HG02763 (cell line): ENCODE results near the gene FOXS1.
"Not testable (repeated sequence)": the region's sequence is repeated elsewhere in the genome, so short reads cannot be mapped to it uniquely, and the experiment has no call there.

Experiments
- ATAC-seq: cut with Tn5 transposase; IDR thresholded peaks from one replicate; pipeline ENCODE4 v1.9.1; 2021; ENCODE audit warnings: mild to moderate bottlenecking, moderate library complexity; ENCODE audit not compliant: unreplicated experiment

FOXS1 gene

DNA sequence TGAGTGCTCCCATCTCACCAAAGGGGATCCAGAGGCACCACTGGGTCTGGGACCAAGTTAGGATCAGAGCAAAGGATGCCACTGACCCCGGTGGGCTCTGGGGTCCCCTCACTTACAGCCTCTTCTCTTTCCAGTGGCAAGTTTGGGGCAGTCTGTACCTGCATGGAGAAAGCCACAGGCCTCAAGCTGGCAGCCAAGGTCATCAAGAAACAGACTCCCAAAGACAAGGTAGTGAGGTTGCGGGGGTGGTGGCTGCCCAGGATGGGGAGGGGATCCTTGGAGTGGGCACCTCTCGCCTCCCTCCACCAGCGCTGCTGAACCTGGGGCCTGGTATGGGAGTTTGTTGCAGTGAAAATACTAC is 21.3 kb downstream of the FOXS1 start:
- ATAC-seq = no peak

DNA sequence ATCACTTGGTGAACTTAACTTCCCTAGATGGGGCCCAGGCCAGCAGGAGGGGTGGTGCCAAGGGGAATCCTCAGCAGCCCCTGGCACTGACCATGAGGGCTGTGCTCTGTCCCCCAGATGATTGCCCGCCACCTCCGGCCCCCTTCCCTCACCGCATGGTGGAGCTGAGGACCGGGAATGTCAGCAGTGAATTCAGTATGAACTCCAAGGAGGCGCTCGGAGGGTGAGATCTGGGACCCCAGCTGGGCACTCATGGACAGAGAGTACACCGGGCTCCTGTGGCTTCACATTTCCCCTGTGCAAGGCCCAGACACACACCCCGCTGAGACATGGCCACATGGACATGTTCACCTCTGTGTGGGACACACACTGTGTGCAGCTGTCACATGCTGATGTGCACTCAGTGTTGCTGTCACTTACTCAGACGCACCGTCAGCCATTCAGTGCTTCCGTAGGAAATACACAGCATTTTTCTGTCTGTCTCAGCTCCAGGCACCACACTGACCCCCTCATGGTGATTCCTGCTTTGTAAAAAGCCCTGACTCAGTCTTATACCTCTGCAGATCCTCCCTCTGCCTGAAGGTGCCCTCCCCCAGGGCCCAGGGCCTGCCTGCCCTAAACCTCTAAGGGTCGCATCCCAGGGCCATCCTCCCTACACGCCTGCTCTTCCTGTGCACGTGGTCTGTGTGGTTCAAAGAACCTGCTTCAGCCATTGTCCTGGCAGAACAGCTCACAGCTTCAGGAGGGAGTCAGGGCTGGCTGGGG is 21.9 kb downstream of the FOXS1 start:
- ATAC-seq = no peak

DNA sequence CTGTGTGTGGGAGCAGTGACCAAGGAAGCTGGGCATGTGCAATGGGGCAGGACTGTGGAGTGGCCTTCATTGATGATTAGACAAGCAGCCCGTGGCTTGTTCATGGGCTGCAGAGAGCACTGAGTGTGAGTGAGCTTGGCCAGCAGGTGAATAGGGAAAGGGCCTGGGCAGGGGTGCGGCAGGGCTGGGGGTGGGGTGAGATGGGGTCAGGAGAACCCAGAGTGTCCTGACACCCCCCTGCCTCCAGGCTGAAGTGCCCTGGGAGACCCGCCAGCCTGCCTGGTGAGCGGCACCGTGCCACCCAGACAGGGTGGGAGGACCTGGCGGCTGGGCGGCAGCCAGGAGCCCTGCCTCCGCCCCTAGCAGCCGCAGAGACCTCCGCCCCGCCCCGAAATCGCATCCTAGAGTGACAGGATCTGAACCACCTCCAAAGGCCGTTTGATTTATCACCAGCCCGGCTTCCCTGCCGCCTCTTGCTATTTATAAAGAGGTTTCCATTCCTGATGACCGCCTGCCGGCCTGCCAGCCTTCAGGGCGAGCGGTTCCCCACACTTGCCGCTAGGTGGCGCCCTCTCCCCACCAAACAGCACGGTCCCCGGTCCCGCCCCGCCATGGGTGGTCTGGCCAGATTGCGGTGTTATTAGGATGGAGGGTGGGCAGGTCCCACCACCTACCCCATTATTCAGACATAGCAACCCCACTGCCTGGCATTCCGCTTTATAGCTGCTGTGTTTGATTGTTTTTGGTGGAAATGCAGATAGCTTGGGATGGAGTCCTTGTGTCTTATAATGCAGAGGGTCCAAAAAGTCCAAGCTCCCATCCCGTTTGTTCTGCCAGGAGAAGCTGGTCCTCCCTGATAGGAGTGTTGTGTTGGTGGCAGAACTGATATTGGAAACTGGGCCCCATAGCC is 22.7 kb downstream of the FOXS1 start:
- ATAC-seq = peak; percentile 61

DNA sequence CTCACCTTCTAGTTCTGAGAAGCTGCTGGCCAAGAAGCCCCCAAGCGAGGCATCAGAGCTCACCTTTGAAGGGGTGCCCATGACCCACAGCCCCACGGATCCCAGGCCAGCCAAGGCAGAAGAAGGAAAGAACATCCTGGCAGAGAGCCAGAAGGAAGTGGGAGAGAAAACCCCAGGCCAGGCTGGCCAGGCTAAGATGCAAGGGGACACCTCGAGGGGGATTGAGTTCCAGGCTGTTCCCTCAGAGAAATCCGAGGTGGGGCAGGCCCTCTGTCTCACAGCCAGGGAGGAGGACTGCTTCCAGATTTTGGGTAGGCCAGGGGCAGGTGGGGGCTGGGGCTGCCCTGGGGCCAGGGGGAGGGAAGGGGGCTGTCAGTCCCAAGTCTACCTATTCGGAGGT is 24.0 kb downstream of the FOXS1 start:
- no peak for ATAC-seq

DNA sequence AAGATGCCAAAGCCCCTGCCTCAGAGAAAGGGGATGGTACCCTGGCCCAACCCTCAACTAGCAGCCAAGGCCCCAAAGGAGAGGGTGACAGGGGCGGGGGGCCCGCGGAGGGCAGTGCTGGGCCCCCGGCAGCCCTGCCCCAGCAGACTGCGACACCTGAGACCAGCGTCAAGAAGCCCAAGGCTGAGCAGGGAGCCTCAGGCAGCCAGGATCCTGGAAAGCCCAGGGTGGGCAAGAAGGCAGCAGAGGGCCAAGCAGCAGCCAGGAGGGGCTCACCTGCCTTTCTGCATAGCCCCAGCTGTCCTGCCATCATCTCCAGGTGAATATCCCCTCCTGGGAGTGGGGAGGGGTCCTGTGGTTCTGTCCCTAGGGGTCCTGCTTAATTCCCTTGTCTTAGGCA is 25.2 kb downstream of the FOXS1 start:
- ATAC-seq = no peak

DNA sequence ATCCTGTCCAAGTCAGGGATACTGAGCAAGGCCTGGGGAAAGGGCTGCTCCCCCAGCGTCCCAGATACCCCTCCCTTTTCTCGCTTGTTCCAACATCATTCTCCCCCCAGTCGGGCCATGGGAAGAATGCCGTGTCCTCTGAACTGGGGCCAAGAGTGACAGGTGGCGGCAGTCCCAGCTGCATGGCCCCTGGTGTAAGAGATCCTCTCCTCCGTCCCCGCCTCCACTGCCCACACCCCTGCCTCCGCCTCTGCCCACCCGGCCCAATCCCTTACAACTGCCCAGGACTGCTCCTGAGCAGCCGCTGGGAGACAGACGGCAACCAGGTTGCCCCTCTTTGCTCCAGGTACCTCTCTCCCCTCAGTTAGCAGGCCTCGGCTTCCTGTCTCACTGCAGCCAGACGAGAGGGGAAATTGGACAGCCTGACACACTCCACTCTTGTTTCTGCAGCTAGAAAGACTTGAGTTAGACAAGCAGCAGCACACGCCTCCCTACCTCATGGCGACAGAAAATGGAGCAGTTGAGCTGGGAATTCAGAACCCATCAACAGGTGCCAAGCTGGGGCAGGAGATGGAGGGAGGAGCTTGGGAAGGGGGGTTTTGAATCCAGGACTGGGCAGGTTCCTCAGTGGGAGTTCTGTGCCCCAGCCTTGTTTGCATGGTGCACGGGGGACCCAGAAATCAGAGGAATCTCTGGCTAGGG is 26.2 kb downstream of the FOXS1 start, which contains the start of gene MYLK2:
Gene MYLK2, plus strand, starts transcription at position 274 of the 702 bp plus-strand sequence. Its CDS starts 225 bp downstream, at position 499.
- no peak for ATAC-seq

DNA sequence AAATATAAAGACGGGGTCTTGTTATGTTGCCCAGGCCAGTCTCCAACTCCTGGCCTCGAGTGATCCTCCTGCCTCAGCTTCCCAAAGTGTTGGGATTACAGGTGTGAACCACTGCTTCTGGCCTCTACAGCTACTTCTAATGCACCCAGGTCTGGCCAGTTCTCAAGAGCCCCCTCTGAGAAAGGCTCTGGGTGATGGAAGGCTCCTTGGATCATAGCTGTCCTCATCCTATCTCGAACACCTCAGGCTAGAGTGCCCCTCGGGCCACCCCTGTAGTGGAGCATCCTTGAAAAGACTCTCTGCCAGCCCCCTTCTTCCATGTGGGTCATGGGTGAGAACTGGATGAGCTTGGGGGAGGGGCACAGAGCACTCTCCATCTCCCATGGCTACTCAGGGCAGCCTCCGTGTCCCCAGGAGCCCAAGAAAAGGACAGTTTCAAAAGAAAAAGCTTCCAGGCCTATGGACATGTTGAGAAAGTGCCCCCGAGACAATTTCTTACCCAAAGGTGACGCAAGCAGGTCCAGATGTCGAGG is 27.0 kb downstream of the FOXS1 start:
- ATAC-seq = no peak

DNA sequence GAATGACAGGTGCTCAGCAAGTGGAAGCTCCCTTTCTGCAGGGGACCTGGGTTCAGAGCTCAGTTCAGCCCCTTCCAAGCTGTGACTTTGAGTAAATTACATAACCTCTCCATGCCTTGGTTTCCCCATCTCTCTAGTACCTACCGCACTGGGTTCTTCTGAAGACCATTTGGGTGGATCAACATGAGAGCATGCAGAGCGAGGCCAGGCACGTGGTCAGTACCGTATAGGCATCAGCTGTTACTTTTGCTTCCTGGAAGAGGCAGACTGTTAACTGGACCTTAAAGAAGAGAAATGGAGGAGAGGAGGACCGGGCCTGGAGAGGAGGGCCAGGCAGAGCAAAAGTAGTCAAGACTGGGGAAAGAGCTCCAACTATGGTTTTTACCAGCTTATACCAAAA is 27.9 kb downstream of the FOXS1 start:
- no peak for ATAC-seq

DNA sequence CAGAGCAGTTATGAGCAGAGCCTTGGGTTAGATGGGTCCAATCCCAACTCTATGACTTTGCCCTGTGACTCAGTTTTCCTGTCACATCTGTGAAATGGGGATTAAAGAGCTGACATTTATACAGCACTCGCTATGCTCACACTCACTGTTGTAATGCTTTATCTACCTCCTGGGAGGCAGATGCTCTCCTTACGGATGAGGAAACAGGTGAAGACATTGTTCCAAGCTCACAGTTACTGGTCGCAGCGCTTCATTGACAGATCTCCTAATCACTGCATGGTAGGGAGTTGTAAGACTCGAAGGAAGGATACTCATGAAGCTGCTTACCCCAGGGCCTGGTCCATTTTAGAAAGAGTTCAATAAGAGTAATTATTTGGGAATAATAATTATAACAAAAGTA is 29.2 kb downstream of the FOXS1 start:
- ATAC-seq = no peak

DNA sequence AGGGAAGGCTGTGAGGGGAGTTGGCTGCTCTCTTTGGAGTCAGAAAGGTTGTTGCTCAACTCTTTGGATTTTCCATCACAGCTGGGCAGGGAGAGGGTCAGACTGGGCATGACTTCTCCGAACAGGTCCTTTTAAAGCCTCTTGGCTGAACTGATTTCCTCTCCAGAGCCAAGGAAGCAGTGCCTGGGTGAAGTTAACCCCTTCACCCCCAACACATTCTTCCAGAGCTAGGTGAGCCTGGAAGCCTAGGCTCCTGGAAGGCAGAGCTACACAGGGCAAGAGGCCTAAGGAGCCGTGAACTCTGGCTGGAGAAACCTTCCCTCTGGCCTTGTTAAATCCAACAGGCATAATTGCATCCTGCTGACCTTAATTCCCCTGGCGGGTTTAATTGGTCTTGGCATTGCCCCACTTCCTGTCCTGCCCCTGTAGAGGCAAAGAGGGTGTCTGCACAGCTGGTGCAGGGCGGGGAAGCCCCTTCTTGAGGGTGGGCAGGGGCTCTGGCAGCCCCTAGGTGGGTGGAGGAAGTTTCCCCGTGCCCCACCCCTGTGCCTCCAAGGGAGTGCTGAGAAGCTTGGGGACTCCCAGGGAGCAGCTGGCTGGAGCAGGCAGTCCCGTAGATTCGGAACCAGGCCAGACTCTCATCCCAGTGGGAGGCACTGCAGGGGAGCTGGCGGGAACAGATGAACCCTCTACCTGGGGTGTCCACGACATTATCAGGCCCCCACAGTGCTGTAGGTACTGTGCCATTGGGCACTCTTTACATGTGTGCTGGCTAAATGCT is 29.8 kb downstream of the FOXS1 start:
- no peak for ATAC-seq

DNA sequence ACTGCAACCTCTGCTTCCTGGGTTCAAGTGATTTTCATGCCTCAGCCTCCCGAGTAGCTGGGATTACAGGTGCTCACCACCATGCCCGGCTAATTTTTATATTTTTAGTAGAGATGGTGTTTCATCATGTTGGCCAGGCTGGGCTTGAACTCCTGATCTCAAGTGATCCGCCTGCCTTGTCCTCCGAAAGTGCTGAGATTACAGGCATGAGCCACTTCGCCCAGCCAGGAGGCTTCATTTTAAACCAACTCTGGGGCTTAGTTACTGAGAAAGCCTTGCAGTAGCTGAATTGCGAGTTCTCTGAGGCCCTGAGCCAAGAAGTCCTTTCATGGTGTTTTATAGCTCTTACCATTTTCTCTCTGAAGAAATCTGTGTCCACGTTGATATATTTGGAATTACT is 31.3 kb downstream of the FOXS1 start:
- not testable (repeated sequence) for ATAC-seq

DNA sequence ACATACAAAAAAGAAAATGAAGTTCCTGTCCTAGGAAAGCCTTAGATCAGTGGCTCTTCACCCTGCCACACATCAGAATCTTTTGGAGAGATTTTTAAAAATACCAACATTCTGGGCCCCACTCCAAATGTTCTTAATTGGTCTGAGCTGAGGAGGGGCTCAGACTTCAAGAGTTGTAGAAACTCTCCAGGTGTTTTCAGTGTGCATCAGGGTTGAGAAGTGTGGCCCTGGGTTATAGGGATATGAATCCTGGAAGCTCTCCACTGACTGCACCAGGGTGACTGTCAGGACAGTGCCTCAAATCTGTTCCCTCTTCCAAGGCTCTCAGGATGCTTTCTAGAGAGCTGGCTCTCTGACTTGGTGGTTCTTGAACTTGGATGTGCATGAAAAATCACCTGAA is 31.8 kb downstream of the FOXS1 start:
- ATAC-seq = no peak

DNA sequence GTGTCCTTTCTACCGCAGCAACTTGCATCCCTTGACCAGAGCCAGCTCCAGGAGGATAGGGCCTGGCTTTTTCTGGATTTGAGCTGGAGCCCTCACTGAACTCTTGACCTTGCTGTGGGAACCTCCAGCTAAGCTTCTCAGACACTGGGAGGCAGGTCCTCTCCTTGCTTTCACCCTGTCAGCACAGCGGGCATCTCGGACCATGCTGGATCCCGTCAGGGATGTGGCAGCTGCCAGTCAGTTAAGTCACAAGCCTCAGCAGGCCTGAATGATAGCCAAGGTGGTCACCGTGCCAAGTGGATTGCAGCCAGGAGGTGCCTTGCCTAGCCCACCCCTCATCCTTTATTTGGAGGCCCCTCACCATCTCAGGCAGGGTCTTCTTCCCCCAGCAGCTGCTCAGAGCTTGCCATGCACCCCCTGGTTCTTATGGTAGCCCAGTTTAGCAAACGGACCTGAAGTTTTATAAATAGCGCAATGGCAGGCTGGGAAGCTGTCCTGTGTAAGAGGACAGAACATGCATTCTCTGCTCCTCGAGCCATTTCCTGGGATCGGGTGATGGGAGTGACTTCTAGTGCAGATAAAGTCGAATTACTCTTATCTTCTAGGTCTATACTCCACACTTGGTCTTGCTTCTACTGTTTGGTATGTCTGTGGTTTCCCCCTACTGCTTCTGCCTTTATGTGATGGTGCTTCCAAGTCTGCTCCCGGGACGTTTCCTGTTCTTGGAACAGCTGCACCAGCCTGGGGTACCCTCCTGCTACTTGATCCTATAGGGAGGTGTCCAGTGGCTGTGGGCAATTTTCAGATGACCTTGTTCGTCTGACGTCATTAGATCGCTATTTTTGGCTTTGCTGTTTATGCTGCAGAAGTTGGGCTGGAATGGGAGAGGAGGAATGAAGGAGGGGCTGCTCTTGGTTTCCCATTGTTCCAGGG is 33.3 kb downstream of the FOXS1 start:
- ATAC-seq = no peak

DNA sequence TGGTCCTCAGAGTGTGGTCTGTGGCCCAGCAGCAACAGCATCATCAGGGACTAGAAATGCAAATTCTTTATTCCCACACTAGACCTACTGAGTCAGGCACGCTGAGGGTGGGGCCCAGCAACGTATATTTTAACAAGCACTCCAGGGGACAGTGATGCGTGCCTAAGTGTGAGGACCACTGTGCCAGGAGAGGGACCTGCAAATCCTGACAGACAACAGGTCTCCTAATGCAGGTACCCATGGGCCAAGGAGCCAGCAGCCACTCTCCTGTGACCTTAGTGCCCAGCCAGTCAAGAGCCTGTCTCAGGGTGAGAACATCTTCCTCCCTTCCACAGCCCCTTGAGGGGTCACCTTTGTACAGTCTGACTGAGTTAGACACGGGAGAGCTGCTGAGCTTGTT is 34.2 kb downstream of the FOXS1 start:
- ATAC-seq = no peak

DNA sequence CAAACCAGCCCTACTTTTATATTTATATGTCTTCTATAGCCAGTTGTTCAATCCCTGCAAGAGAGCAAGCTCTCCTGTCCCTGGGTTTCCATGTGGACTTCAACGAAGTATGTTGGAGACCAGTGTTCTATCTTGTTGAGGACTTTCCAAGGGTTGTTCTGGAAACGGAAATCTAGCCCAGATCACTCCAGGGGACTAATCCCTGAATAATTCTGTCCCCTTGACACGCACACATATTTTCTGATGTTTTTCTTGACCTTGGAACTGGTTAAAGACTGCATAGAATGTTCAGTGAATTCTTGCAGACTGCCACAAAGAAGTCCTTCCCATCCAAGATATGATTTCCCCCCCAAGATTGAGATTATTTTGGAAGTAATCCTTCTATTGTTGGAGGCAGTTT is 35.7 kb downstream of the FOXS1 start:
- no peak for ATAC-seq

DNA sequence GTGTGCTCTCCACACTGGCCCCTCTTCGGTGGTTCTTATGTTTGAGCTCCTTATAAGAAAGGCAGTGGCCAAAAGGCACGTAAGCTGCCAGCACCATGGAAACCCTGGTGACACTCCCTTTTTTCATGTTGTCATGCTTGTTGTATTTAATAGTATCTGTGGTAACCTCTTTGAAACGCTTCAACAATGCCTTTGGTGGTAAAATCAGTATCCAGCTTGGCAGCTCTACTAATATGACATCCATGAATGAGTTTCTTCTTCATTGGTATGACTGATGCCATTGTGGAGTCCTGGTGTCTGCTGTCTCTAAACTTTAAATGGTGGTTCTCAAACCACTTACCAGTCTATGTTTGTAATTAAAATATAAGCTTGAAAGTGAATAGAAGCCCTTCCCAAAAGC is 36.9 kb downstream of the FOXS1 start:
- ATAC-seq = no peak

DNA sequence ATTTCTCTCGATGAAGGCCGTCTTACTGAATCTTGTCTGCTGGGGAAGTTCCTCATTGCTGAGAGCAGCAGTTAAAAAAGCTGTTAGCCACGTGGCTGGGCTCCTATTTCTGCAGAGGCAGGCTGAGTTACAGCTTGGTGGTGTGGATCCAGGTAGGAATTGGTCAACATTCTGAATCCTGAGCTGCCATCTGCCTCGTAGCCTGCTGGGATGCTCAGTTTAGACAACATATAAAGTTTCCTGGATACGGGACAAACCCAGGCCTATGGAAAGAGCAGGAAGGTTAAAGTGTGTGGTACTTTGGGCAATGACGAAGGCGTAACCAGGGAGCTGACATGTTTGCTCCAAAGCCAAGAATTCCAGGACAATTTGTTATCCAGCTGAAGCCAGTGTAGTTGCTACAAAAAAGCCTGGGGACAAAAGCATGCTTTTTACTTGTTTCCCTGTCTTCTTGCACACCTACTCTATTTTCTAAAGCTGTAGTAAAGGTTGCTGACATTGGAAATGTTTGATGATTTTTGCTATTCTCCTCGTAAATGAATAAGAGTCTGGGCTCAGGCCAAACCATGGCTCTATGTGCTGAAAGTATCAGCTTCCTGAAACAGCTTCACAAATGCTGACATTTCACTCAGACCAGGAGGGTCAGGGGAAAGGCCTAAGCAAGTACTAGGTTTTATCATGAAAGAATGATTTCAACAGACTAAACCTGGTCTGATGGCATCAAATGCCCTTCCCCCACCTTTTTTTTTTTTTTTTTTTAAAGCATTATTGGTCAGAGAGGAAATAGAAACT is 38.6 kb downstream of the FOXS1 start:
- no peak for ATAC-seq

DNA sequence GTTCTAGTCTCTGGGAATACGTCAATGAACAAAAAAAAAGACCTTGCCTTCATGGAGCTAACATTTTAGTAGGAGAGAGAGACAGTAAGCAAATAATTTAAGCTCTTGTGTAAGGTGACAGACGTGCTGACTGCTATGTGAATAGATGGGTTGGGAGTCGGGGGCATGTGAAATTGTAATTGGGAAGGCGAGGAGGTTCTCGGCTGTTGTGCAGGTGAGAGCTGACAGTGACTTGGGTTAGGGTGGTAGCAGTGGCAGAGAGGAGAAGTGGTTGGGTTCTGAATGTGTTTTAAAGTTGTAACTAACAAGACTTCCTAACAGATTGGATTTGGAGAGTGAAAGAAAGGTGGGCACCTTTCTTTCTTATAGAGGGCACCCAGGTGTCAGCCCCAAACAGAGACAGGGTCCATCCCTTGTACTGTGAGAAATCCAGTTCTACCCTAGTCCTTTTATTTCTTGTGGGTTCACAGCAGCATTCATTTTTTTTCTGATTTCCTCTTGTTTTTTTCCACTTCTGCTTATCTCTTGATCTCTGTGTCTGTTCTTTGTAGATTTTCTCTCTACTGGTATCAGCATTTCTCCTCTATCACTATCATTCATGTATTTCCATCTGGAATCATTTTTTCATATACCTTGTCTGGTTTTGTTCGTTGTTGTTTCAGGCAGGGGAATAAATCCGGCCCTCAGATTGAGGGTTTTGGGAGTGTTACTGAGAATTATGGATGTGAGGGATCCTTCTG is 41.7 kb downstream of the FOXS1 start:
- ATAC-seq = no peak
